GM23248 (cell line): ENCODE measurements around the gene CDH13. TPM values are rescaled to one million over a fixed set of nuclear protein-coding genes. Genes with fewer than 3 reads are reported as not detected.

ENCODE experiments used
- DNase-seq: peaks from one replicate; pipeline ENCODE4 v3.0.0-alpha.2; 2015
- H2AFZ ChIP-seq: fragments of 200-600 bp; sonication (generic); 2 replicates; pipeline ENCODE4 v1.6.1; 2016; ENCODE audit warnings: antibody characterized with exemption
- H3F3A ChIP-seq: fragments of 200-600 bp; sonication (generic); 2 replicates; pipeline ENCODE4 v1.6.1; 2016; ENCODE audit warnings: mild to moderate bottlenecking, antibody characterized with exemption, mixed run types; ENCODE audit not compliant: insufficient read depth
- H3K27ac ChIP-seq: fragments of 200-600 bp; sonication (generic); 2 replicates; pipeline ENCODE4 v1.5.1; 2016; ENCODE audit warnings: mild to moderate bottlenecking
- H3K27me3 ChIP-seq: fragments of 200-600 bp; sonication (generic); replicated peaks from 2 replicates; pipeline ENCODE4 v1.6.1; 2016; ENCODE audit warnings: mild to moderate bottlenecking; ENCODE audit not compliant: insufficient read depth
- H3K36me3 ChIP-seq: fragments of 200-600 bp; sonication (generic); 2 replicates; pipeline ENCODE4 v1.6.1; 2016; ENCODE audit warnings: low read depth, mild to moderate bottlenecking
- H3K4me1 ChIP-seq: fragments of 200-600 bp; sonication (generic); 2 replicates; pipeline ENCODE4 v1.6.1; 2016; ENCODE audit warnings: mild to moderate bottlenecking; ENCODE audit not compliant: insufficient read depth
- H3K4me2 ChIP-seq: fragments of 200-600 bp; sonication (generic); one replicate; pipeline ENCODE4 v1.6.1; 2016; ENCODE audit warnings: mild to moderate bottlenecking; ENCODE audit not compliant: unreplicated experiment
- H3K4me3 ChIP-seq: fragments of 200-600 bp; sonication (generic); 2 replicates; pipeline ENCODE4 v1.5.1; 2016; ENCODE audit warnings: mild to moderate bottlenecking
- H3K79me2 ChIP-seq: fragments of 200-600 bp; sonication (generic); 2 replicates; pipeline ENCODE4 v1.6.1; 2016; ENCODE audit warnings: mild to moderate bottlenecking; ENCODE audit not compliant: insufficient read depth
- H3K9ac ChIP-seq: fragments of 200-600 bp; sonication (generic); 2 replicates; pipeline ENCODE4 v1.6.1; 2016; ENCODE audit warnings: mild to moderate bottlenecking
- H3K9me2 ChIP-seq: fragments of 200-600 bp; sonication (generic); 2 replicates; pipeline ENCODE4 v1.6.1; 2016; ENCODE audit warnings: mixed run types, mild to moderate bottlenecking, moderate library complexity; ENCODE audit not compliant: insufficient read depth
- H3K9me3 ChIP-seq: fragments of 200-600 bp; sonication (generic); one replicate; pipeline ENCODE4 v1.6.1; 2017; ENCODE audit warnings: low read depth
- H4K20me1 ChIP-seq: fragments of 200-600 bp; sonication (generic); 2 replicates; pipeline ENCODE4 v1.6.0; 2016; ENCODE audit not compliant: insufficient read depth
- EZH2 ChIP-seq: fragments of 200-600 bp; sonication (generic); IDR thresholded peaks from 2 replicates; pipeline ENCODE4 v1.6.1; 2018; ENCODE audit warnings: antibody characterized with exemption, mild to moderate bottlenecking; ENCODE audit not compliant: insufficient read depth, poor library complexity, severe bottlenecking
- EZH2phosphoT487 ChIP-seq: fragments of 200-600 bp; sonication (generic); IDR thresholded peaks from 2 replicates; pipeline ENCODE4 v1.6.1; 2018; ENCODE audit warnings: antibody characterized with exemption, moderate library complexity, mild to moderate bottlenecking, low read depth; ENCODE audit not compliant: insufficient read depth
- WGBS, 2 experiments: methylation state at CpG; one replicate each; pipeline ENCODE4 v1.1.6; 2015 to 2017; ENCODE audit warnings: low lambda C conversion rate in 2 of 2, low coverage in 1 of 2; ENCODE audit errors: missing lambda C conversion rate in 2 of 2; 5-methylcytosine and 5-hydroxymethylcytosine counted together
- in situ Hi-C: fragments of 300-500 bp; cut with MboI; formaldehyde crosslinking; loops from 2 replicates; pipeline ENCODE4 v1.15.0; 2020
- polyA plus RNA-seq: library from polyadenylated mRNA; unstranded; fragments of >200 nt; fragmentation: Nextera tagmentation; extraction: Ambion mirVana; gene quantifications from 2 replicates; pipeline ENCODE4 v1.2.1, GENCODE V29; 2016
- total RNA-seq: library from RNA; depleted of rRNA; stranded (reverse); fragments of >200 nt; shearing (Covaris generic); gene quantifications from 2 replicates; pipeline ENCODE4 v1.2.3, GENCODE V29; 2014

CDH13 gene
- total and polyA plus RNA-seq, 2 experiments from 2014 or later = 51.0 to 52.8 TPM

GRCh38 chr16:83623091-83623730 lies 996.4 kb downstream of the CDH13 start:
- H3K4me2 ChIP-seq = no peak overlapping the region
- no peaks in the 10 kb centered on the region for H3K27me3 ChIP-seq
- 56 to 61% methylated on average over 17 of the region's 17 CpGs for WGBS, 2 experiments
- in situ Hi-C loops = no loop called here
- no peak for DNase-seq
- H3F3A ChIP-seq = no peaks in the 10 kb centered on the region
- no peaks in the 10 kb centered on the region for H3K9me3 ChIP-seq
- no peaks in the 10 kb centered on the region for H3K4me1 ChIP-seq
- H3K9me2 ChIP-seq = no peaks in the 10 kb centered on the region
- no peak for TF ChIP-seq EZH2
- TF ChIP-seq EZH2phosphoT487 = no peak
- no peak overlapping the region for H3K4me3 ChIP-seq
- H2AFZ ChIP-seq = no peak overlapping the region
- H3K36me3 ChIP-seq = no peaks in the 10 kb centered on the region
- H3K9ac ChIP-seq = no peak overlapping the region
- H4K20me1 ChIP-seq = no peaks in the 10 kb centered on the region
- H3K79me2 ChIP-seq = no peaks in the 10 kb centered on the region
- no peak overlapping the region for H3K27ac ChIP-seq

GRCh38 chr16:83623892-83624291 lies 997.1 kb downstream of the CDH13 start:
- Histone ChIP-seq H3K27ac (no peak overlapping the region), H3K79me2 (no peaks in the 10 kb centered on the region), H2AFZ (no peak overlapping the region), H3K36me3 (no peaks in the 10 kb centered on the region), H3K4me3 (no peak overlapping the region), H3K9ac (no peak overlapping the region), H3K27me3 (no peaks in the 10 kb centered on the region), H3K9me3 (no peaks in the 10 kb centered on the region), H3K4me2 (no peak overlapping the region), H3K4me1 (no peaks in the 10 kb centered on the region), H3F3A (no peaks in the 10 kb centered on the region), H4K20me1 (no peaks in the 10 kb centered on the region), H3K9me2 (no peaks in the 10 kb centered on the region)
- no peak for TF ChIP-seq EZH2phosphoT487
- TF ChIP-seq EZH2 = no peak
- DNase-seq = no peak
- WGBS, 2 experiments = 61 to 69% methylated on average over 6 of the region's 6 CpGs
- in situ Hi-C loops = no loop called here

DNA sequence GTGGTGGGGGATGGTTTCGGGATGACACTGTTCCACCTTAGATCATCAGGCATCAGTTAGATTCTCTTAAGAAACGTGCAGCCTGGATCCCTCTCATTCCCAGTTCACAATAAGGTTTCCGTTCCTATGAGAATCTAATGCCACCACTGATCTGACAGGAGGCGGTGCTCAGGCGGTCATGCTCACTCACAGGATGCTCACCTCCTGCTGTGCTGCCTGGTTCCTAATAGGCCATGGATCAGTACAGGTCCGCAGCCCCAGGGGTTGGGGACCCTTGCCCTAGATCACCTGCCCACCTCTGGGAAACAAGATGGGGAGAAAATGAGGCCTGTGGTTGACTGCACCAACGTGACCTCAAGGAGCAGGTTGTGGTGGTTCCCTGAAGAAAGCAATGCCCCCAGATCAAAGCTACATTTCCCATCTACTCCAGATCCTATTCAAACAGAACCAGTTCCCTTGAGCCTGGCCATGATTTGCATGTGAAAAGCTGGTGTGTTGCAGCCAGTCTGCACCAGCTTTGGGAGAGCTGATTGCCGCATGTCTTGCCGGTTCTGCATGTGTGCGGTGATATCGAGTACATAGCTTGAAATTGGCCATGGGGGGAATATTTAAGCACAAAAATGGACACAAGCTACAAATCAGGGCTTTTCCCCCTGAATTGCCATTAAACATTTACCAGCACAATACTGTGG lies 997.8 kb downstream of the CDH13 start:
- Histone ChIP-seq H2AFZ (no peak overlapping the region), H3K36me3 (no peaks in the 10 kb centered on the region), H3K4me3 (no peak overlapping the region), H3K9ac (no peak overlapping the region), H3K4me1 (no peaks in the 10 kb centered on the region), H3K9me2 (no peaks in the 10 kb centered on the region), H3F3A (no peaks in the 10 kb centered on the region), H3K27me3 (no peaks in the 10 kb centered on the region), H3K9me3 (no peaks in the 10 kb centered on the region), H4K20me1 (no peaks in the 10 kb centered on the region), H3K4me2 (no peak overlapping the region), H3K79me2 (no peaks in the 10 kb centered on the region), H3K27ac (no peak overlapping the region)
- 91 to 92% methylated on average over 11 of the region's 11 CpGs for WGBS, 2 experiments
- in situ Hi-C loops = no loop called here
- TF ChIP-seq EZH2 (no peak), EZH2phosphoT487 (no peak)
- DNase-seq = no peak

DNA sequence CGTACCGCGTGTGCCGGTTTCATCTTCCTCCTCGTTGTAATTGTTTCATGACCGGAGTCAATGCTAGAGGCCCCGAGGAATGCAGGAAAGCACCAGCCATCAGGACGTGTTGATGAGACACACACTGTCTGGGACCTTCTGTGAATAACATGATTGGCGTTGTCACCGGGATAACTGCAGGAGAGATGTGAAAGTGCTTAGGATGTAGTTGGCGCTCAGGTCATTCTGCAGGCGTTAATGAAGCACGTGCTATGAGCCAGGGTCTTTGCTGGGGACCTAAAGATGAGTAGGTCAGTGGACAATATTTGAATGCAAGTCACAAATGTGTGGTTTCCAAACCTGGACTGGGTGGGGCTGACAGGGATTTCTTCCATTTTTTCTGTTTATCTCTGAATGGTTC lies 999.4 kb downstream of the CDH13 start:
- no peaks in the 10 kb centered on the region for H3K79me2 ChIP-seq
- no peaks in the 10 kb centered on the region for H3K9me3 ChIP-seq
- in situ Hi-C loops = no loop called here
- no peaks in the 10 kb centered on the region for H3K4me1 ChIP-seq
- H2AFZ ChIP-seq = no peak overlapping the region
- TF ChIP-seq EZH2phosphoT487 (no peak), EZH2 (no peak)
- H3K4me3 ChIP-seq = no peak overlapping the region
- no peaks in the 10 kb centered on the region for H3K27me3 ChIP-seq
- no peak overlapping the region for H3K4me2 ChIP-seq
- H3K9ac ChIP-seq = no peak overlapping the region
- no peak overlapping the region for H3K27ac ChIP-seq
- no peaks in the 10 kb centered on the region for H3K36me3 ChIP-seq
- WGBS, 2 experiments = 88% methylated on average over 13 of the region's 13 CpGs
- no peaks in the 10 kb centered on the region for H3F3A ChIP-seq
- no peak for DNase-seq
- no peaks in the 10 kb centered on the region for H3K9me2 ChIP-seq
- H4K20me1 ChIP-seq = no peaks in the 10 kb centered on the region
